ENCODE results near the gene DDX27.

DNA sequence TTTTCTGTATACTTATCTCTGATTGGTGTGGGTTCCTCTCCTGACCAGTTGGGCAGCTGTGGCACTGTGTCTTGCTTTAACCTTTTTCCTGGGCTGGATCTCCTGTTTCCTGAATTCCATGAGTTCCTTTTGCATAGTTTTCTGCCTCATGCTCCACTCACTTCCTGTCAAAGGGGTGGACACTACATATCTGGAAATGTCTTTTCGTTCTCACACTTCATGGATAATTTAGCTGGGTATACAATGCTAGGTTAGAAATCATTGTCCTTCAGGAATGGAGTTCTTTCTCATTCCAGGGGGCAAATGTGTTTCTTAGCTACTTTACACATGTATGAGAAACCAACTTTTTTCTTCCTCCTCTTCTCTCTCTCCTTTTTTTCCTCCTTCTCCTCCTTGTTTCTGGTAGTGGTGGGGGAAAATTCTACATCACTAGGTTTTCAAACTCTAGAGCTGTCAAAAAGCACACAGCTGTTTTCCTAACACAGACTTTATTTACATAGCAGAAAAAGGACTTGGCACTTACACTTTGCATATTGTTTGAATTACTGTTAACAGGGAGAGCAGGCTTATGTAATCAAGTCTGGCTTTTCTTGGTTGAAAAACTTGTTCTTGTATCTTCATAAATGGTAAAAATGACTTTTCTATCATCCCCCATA is 9.0 kb upstream of the DDX27 start:
- no peak for TF ChIP-seq POLR2A (IDR thresholded peaks at IDR 0.05)
- TF ChIP-seq, protein P1, sequence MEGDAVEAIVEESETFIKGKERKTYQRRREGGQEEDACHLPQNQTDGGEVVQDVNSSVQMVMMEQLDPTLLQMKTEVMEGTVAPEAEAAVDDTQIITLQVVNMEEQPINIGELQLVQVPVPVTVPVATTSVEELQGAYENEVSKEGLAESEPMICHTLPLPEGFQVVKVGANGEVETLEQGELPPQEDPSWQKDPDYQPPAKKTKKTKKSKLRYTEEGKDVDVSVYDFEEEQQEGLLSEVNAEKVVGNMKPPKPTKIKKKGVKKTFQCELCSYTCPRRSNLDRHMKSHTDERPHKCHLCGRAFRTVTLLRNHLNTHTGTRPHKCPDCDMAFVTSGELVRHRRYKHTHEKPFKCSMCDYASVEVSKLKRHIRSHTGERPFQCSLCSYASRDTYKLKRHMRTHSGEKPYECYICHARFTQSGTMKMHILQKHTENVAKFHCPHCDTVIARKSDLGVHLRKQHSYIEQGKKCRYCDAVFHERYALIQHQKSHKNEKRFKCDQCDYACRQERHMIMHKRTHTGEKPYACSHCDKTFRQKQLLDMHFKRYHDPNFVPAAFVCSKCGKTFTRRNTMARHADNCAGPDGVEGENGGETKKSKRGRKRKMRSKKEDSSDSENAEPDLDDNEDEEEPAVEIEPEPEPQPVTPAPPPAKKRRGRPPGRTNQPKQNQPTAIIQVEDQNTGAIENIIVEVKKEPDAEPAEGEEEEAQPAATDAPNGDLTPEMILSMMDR (IDR thresholded peaks at IDR 0.05): no peak
